Endothelial cell (in vitro differentiated cells): ENCODE data around the gene TMEM121. TPM values are rescaled to one million over a fixed set of nuclear protein-coding genes. Genes with fewer than 3 reads are reported as not detected.

Experiments
- DNase-seq: peaks from one replicate; pipeline ENCODE4 v3.0.0; 2021; ENCODE audit warnings: low spot score
- H3K27ac Mint-ChIP-seq: one replicate; pipeline ENCODE4 v1.8.0; 2021; ENCODE audit warnings: mixed read lengths, inconsistent platforms; ENCODE audit not compliant: unreplicated experiment
- H3K27me3 Mint-ChIP-seq: one replicate; pipeline ENCODE4 v1.8.0; 2021; ENCODE audit warnings: mild to moderate bottlenecking, moderate library complexity, mixed read lengths, inconsistent platforms; ENCODE audit not compliant: unreplicated experiment
- H3K36me3 Mint-ChIP-seq: one replicate; pipeline ENCODE4 v1.8.0; 2021; ENCODE audit warnings: mild to moderate bottlenecking, low read depth, mixed read lengths, inconsistent platforms; ENCODE audit not compliant: unreplicated experiment
- H3K4me1 Mint-ChIP-seq: one replicate; pipeline ENCODE4 v1.8.0; 2021; ENCODE audit warnings: mild to moderate bottlenecking, mixed read lengths, inconsistent platforms; ENCODE audit not compliant: unreplicated experiment
- H3K4me3 Mint-ChIP-seq: one replicate; pipeline ENCODE4 v1.8.0; 2021; ENCODE audit warnings: mild to moderate bottlenecking, mixed read lengths, inconsistent platforms; ENCODE audit not compliant: unreplicated experiment
- H3K9me3 Mint-ChIP-seq: one replicate; pipeline ENCODE4 v1.8.0; 2021; ENCODE audit warnings: mixed read lengths, inconsistent platforms; ENCODE audit not compliant: unreplicated experiment
- total RNA-seq: library from RNA; stranded (reverse); fragmentation: NEBNext Ultra II Directional; extraction: Animal tissue kit (Norgen Biotek cat#: 25700); gene quantifications from one replicate; pipeline ENCODE4 v1.2.1, GENCODE V29; 2021; ENCODE audit not compliant: unreplicated experiment
- TF ChIP-seq, protein P1 (sequence below): fragments of 200-600 bp; sonication (generic); IDR thresholded peaks from one replicate; pipeline ENCODE4 v1.5.0; 2021; ENCODE audit warnings: antibody characterized with exemption; ENCODE audit not compliant: unreplicated experiment

The TMEM121 gene
- total RNA-seq, 1 donor from 2014 or later: 1.6 TPM

DNA sequence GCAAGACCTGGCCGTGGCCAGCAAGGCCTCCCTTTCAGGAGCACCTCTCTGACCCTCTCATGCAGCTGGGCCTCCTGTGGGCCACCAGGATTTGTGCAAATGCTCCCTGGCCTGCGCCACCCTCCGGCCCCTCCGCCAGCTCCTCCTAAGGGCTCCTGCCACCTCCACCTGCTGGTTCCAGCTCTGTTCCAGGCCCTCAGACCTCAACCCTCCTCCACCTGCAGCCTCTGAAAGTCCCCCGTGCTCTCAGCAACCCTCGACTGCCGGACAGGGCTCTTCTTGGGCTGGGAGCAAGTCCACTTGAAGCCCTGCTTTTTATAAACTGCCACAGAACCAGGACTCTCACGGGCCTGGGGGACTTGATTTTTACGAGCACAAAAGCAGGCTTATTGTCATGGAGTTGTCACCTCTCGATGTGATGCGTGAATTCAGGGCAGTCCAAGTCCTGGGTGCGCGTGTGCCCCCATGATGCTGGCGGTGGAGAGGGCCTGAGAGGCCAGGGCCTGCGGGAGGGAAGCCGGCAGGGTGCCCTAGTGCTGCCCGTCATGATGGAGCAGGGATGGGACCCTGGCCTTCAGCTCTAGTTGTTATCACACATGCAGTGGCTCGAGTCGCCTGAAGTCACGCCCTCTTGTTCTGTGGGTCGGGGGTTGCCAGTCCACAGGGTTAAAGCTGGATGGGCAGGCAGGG, 26.2 kb upstream of the TMEM121 start:
- H3K36me3 Mint-ChIP-seq: no peaks in the 10 kb centered on the region
- TF ChIP-seq, protein P1, sequence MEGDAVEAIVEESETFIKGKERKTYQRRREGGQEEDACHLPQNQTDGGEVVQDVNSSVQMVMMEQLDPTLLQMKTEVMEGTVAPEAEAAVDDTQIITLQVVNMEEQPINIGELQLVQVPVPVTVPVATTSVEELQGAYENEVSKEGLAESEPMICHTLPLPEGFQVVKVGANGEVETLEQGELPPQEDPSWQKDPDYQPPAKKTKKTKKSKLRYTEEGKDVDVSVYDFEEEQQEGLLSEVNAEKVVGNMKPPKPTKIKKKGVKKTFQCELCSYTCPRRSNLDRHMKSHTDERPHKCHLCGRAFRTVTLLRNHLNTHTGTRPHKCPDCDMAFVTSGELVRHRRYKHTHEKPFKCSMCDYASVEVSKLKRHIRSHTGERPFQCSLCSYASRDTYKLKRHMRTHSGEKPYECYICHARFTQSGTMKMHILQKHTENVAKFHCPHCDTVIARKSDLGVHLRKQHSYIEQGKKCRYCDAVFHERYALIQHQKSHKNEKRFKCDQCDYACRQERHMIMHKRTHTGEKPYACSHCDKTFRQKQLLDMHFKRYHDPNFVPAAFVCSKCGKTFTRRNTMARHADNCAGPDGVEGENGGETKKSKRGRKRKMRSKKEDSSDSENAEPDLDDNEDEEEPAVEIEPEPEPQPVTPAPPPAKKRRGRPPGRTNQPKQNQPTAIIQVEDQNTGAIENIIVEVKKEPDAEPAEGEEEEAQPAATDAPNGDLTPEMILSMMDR: no peak
- no peaks in the 10 kb centered on the region for H3K4me1 Mint-ChIP-seq
- peak overlapping the region; percentile 51 for H3K4me3 Mint-ChIP-seq
- peaks cover 8% of the 10 kb centered on the region for H3K27me3 Mint-ChIP-seq
- no peak for DNase-seq
- H3K27ac Mint-ChIP-seq: no peak overlapping the region
- no peaks in the 10 kb centered on the region for H3K9me3 Mint-ChIP-seq

DNA sequence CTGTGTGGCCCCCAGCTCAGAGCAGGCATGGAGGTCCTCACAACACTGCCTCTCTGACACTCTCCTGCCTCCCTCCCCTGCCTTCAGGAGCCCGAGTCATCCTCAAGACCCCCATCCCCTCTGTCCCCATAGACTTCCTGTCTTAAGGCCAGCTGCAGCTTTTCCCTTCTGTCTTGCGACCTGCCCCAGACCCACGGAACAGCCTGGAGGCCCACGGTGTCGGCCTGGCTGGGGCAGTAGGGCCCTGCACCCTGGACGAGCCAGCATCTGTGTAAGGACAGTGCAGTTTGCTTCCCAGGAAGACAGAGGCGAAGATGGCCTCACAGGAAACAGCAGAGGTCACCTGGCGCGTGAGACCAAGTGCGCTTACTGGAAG, 25.7 kb upstream of the TMEM121 start:
- Mint-ChIP-seq H3K27me3 (peaks cover 8% of the 10 kb centered on the region), H3K27ac (no peak overlapping the region), H3K36me3 (no peaks in the 10 kb centered on the region), H3K9me3 (no peaks in the 10 kb centered on the region), H3K4me1 (no peaks in the 10 kb centered on the region), H3K4me3 (no peak overlapping the region)
- no peak for DNase-seq
- TF ChIP-seq, protein P1: no peak

DNA sequence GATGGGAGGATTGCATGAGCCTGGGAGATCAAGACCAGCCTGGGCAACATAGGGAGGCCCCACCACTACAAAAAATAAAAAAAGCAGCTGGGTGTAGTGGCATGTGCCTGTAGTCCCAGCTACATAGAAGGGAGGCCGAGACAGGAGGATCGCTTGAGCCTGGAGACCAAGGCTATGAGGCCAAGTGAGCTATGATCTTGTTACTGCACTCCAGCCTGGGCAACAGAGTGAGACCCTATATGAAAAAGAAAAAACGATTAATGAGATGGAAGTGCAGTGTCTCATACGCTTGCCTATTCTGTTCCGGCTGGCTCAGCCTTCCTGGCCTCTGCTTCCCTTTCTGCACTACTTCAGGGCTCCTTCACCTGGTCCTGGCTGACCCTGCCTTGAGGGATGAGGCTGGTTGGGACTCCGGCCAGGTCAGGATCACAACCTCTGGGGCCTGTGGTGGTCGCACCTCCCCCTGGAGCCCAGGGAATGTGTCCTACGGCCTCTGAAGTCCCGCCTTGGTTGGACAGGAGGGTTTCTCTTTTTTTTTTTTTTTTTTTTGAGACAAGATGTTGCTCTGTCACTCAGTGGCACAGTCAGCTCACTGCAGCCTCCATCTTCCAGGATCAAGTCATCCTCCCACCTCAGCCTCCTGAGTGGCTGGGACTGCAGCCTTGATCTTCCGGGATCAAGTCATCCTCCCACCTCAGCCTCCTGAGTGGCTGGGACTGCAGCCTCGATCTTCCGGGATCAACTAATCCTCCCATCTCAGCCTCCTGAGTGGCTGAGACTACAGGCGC, 24.7 kb upstream of the TMEM121 start:
- TF ChIP-seq, protein P1: no peak
- no peaks in the 10 kb centered on the region for H3K4me1 Mint-ChIP-seq
- DNase-seq: no peak
- peaks cover 8% of the 10 kb centered on the region for H3K27me3 Mint-ChIP-seq
- H3K27ac Mint-ChIP-seq: no peak overlapping the region
- no peaks in the 10 kb centered on the region for H3K36me3 Mint-ChIP-seq
- H3K4me3 Mint-ChIP-seq: no peak overlapping the region
- no peaks in the 10 kb centered on the region for H3K9me3 Mint-ChIP-seq

DNA sequence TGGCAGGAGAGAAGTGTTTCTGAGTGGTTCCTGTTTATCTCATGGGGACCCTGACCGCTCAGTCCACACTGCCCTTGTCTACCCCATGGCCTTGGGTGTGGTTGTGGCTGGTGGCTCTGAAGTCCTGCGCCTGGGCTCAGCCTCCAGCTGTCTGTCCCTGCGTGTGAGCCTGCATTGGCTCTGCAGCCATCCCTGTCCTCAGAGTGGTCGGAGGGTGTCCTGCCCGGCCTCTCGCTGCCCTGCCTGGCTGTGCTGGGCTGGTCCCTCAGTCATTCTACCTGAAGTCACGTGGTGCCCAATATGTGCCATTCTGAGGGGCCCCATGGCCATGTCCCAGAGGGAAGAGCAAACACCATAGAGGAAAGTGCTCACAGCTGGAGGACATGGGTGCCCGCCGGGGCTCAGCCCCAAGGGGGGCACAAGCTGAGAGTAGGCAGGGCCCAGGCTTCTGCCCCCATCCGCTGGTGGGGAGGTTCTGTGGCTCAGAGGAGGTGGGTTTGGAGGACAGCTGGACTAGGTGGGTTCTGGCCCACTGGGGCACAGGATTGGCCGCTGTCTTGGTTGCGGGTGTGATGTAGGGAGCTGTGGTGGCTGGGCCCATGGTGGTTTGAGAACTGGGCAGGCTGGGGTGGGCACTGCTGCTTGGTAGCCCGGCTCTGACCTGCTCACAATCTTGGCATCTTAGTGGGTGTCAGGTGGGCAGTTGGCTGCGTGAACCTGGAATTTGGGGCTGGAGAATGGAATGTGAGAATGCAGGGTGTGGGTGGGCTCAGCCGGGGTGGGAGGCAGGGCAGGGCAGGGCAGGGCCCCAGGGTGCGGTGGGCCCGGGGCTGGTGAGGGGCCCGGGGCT, 23.7 kb upstream of the TMEM121 start:
- no peak for DNase-seq
- no peaks in the 10 kb centered on the region for H3K36me3 Mint-ChIP-seq
- TF ChIP-seq, protein P1: no peak
- H3K4me1 Mint-ChIP-seq: no peaks in the 10 kb centered on the region
- no peaks in the 10 kb centered on the region for H3K9me3 Mint-ChIP-seq
- no peak overlapping the region for H3K27ac Mint-ChIP-seq
- no peak overlapping the region for H3K4me3 Mint-ChIP-seq
- H3K27me3 Mint-ChIP-seq: peaks cover 8% of the 10 kb centered on the region
